GM12873 (cell line): ENCODE measurements around the gene PODXL.

ENCODE experiments used
- TF ChIP-seq, protein P1 (sequence below): IDR thresholded peaks from 2 replicates; pipeline ENCODE4 v1.5.1; 2012; ENCODE audit warnings: low read depth, mild to moderate bottlenecking, moderate library complexity, low read length, control low read depth; ENCODE audit not compliant: insufficient read depth; ENCODE audit errors: missing control alignments

PODXL gene

DNA sequence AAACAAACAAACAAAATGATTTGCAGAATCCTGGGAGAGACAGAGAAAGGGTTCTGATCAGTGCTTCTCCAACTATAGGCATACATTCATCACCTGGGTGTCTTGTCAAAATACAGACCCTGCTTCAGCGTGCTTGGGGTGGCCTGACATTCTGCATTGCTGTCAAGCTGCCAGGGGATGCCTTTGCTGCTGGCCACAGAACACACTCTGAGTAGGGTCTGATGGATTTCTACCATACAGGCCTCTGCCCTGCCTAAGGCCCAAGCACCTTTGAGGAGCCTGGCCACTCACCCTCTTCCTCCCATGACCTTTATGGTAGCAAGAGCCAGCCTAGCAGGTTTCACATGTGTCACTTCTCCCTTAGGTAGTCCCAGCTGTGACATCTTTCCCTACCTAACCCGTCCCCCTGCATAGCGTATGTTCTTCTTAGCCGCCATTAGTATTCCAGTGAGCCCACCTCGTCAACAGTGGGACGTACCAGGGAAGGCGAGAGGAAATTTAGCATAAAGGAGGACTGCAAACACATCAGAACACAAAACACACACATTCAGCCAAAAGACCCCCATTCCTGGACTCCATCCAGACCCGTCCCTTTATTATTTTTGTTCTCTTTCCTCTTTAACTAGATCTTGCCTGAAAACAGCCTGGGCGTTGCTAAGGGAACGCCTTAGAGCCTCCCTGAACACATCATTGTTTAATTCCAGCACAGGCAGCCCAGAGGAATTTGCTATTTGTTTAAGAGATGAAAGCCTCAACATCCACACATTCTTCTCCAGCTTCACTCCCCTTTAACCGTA is 43.9 kb upstream of the PODXL start:
- TF ChIP-seq, protein P1, sequence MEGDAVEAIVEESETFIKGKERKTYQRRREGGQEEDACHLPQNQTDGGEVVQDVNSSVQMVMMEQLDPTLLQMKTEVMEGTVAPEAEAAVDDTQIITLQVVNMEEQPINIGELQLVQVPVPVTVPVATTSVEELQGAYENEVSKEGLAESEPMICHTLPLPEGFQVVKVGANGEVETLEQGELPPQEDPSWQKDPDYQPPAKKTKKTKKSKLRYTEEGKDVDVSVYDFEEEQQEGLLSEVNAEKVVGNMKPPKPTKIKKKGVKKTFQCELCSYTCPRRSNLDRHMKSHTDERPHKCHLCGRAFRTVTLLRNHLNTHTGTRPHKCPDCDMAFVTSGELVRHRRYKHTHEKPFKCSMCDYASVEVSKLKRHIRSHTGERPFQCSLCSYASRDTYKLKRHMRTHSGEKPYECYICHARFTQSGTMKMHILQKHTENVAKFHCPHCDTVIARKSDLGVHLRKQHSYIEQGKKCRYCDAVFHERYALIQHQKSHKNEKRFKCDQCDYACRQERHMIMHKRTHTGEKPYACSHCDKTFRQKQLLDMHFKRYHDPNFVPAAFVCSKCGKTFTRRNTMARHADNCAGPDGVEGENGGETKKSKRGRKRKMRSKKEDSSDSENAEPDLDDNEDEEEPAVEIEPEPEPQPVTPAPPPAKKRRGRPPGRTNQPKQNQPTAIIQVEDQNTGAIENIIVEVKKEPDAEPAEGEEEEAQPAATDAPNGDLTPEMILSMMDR, result no peak

DNA sequence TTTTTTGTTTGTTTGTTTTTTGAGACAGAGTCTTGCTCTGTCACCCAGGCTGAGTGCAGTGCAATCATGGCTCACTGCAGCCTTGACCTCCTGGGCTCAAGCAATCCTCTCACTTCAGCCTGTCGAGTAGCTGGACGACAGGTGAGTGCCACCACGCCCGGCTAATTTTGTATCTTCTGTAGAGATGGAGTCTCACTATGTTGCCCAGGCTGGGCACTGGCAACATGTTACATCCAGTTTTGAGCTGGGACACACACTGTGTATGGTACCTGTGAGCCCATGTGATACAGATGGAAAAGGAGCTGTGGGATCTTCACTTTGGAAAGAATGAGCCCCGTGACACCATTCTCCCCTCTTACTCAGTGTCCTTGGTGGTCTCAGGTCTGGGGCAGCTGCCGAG is 40.4 kb upstream of the PODXL start:
- TF ChIP-seq, protein P1, result no peak

DNA sequence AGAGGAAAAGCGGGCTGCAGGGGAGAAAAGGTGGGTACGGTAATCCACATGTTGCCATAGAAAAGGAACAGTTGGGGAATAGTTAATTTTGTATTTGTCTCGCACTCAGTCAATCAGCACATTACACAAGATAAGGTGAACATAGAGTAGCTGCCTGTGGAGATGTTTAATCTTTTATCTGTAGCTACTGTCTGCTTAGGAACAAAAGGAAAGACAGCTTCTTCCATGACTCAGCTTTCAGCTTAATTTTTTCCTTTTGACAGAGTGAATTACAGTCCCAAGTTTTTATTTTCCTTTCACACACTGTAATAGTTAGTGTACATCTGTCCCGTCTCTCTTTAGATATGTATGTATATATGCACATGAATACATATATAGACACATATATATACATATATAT is 39.3 kb upstream of the PODXL start:
- TF ChIP-seq, protein P1, result no peak

DNA sequence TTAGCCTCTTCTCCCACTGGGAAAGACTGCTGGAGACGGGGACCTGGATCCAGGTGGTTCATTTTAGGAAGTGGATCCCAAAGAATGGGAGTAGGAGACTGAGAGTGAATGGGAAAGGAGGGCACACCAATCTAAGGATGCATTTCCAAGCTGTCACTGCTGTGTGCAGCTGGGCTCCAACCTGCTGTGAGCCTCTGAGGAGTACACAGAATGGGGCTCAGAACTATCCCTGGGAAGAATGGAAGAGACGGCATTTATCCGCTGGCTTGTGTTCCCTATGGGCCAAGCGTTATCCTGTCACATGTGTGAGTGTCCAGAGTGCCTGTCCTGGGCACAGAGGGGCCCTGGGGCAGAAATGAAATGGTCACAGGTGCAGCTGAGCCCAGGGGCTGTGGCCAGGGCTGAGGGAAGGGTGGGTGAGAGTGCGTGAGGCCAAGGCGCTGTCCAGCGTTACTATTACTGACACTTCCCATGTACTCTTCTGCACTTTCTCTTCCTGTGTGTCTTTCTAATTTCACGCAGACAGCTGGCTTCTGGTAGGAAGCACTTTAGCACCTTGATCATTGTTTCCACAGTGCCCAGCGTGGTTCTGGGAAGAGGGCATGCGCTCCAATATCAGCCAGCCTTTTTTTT is 35.4 kb upstream of the PODXL start:
- TF ChIP-seq, protein P1, result no peak

DNA sequence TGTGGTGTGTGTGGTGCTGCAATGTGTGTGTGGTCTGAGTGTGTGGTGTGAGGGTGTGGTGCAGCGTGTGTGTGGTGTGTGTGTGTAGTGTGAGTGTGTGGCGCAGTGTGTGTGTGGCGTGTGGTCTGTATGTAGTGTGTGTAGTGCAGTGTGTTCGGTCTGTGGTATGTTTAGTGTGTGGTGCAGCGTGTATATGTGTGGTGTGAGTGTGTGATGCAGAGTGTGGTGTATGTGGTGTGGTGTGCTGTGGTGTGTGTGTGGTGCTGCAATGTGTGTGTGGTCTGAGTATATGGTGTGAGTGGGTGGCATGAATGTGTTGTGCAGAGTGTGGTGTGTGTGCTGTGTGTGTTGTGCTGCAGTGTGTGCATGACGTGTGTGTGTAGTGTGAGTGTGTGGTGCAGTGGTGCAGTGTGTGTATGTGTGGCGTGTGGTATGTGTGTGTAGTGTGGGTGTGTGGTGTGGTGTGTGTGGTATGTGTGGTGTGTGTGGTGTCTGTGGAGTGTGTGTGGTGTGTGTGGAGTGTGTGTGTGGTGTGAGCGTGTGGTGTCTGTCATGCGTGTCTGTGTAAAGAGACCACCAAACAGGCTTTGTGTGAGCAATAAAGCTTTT is 31.0 kb upstream of the PODXL start:
- TF ChIP-seq, protein P1, result no peak

DNA sequence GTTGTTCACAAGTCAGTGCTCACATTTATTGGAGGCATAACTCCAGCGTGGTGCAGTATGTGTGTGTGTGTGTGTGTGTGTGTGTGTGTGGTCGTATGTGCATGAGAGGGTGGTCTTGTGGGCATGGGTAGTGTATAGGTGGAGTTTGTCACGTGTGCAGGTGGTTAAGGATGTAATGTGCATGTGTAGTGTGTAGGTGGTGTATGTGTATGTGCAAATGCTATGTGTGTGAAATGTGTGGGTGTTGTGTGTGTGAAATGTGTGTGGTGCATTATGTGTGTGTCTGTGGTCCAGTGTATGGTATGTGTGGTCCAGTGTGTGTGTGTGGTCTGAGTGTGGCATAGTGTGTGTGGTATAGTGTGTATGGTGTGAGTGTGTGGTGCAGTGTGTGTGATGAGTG is 30.3 kb upstream of the PODXL start:
- TF ChIP-seq, protein P1, result no peak

DNA sequence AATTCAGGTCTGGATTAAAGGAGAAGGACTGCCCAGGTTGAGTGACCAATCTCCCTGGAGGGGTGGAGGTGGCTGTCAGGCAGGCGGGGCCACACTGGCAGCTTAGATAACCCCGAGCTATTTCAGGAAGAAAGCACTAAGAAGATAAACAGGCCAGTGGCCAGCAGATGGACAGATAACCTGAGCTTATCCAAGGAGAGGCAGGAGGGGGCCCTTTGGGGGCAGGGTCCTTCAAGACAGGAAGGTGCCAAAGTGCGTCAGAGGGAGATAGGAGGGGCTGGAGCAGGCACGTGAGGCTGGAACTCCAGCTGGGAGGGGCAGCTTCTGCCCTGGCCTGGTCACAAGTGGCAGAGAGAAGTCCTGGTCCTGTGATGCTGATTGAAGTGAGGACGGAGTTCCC is 29.8 kb upstream of the PODXL start:
- TF ChIP-seq, protein P1, result no peak
